HG02623 (cell line): ENCODE results near the gene TSC22D1.
"Not testable (repeated sequence)": the region's sequence is repeated elsewhere in the genome, so short reads cannot be mapped to it uniquely, and the experiment has no call there.

Experiments used
- ATAC-seq: cut with Tn5 transposase; IDR thresholded peaks from one replicate; pipeline ENCODE4 v1.9.1; 2021; ENCODE audit warnings: moderate library complexity; ENCODE audit not compliant: unreplicated experiment

TSC22D1 gene

GRCh38 chr13:44573790-44574465 lies 2.2 kb downstream of the TSC22D1 start:
- no peak for ATAC-seq

- ATAC-seq, result no peak
These were observed 3.1 kb downstream of the TSC22D1 start for GRCh38 chr13:44573071-44573470.

DNA sequence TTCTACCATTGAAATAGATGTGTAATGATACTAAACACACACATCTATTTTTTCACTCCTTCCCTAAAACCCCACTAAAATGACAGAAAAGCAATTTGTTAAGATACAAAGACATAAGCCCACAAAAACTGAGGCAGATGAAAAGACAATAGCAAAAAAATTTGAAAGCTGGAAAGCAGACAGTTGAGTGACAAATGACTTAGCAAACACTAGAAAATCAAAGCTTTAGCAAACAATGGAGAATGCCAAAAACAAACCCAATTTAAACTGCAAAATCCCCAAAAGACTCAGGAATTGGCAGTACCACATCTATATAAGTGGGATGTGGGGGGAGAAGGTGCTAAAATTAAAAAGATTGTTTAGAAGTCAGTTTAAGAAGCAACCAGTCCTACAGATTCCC lies 9.5 kb downstream of the TSC22D1 start:
- ATAC-seq, result no peak

GRCh38 chr13:44565881-44566280 lies 10.2 kb downstream of the TSC22D1 start:
- ATAC-seq, result no peak

GRCh38 chr13:44564936-44565335 lies 11.2 kb downstream of the TSC22D1 start:
- no peak for ATAC-seq

GRCh38 chr13:44562853-44563252 lies 13.3 kb downstream of the TSC22D1 start:
- not testable (repeated sequence) for ATAC-seq

DNA sequence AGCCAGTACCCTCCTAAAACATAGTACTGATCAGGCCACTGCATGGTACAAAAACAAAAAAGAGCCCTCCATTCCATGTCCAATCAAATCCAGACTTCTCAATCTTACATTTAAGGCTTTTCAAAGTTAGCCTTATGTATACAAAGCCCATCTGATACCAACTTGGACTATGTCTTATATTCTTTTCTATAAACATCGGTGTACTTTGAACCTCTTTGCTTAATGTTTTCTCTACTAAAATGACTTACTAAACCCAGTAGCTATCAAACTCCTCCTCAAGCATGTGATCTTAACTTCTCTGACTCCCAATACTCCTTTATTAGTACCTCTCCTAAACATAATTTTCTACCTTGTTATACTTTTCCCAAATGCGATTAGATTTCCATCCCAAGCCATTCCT lies 14.8 kb downstream of the TSC22D1 start:
- ATAC-seq, result no peak

- no peak for ATAC-seq
These were observed 18.1 kb downstream of the TSC22D1 start for GRCh38 chr13:44557986-44558385.

DNA sequence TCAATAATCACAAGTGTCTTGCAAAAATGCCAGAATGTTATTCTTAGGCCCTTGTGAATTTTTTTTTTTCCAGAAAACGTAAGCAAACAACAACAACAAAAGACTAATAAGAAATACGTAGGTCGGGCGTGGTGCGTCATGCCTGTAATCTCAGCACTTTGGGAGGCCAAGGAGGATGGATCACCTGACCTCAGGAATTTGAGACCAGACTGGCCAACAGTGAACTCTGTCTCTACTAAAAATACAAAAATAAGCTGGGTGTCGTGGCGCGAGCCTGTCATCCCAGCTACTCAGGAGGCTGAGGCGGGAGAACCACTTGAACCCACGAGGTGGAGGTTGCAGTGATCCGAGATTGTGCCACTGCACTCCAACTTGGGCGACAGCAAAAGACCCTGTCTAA lies 20.9 kb downstream of the TSC22D1 start:
- ATAC-seq, result no peak

DNA sequence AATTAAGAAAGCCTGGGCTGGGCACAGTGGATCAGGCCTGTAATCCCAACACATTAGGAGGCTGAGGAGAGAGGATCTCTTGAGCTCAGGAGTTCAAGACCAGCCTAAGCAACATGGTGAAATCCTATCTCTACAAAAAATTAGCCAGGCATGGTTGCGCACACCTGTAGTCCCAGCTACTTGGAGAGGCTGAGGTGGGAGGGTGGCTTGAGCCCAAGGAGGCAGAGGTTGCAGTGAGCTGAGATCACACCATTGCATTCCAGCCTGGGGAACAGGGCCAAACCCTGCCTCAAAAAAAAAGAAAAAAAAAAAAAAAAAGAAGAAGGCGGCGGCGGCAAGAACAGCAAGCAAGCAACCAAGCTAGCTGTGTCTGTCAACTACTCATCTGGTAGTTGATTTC lies 26.7 kb downstream of the TSC22D1 start:
- no peak for ATAC-seq

DNA sequence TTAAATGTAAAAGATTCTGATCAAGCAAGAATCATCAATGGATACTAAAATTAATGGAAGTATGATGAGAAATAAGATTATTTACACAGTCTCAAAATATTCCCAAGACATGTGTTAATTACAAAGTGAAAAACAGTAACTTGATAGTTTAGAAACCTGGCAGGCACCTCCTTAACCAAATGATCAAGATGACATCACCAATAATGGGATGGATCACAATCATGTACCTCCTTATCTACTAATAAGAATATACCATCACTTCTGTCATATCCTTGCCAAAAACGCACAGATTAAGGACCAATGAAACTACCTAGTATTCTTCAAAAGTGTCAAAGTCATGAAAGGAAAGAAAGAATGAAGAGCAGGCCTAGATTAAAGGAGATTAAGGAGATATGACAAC lies 30.0 kb downstream of the TSC22D1 start:
- no peak for ATAC-seq

DNA sequence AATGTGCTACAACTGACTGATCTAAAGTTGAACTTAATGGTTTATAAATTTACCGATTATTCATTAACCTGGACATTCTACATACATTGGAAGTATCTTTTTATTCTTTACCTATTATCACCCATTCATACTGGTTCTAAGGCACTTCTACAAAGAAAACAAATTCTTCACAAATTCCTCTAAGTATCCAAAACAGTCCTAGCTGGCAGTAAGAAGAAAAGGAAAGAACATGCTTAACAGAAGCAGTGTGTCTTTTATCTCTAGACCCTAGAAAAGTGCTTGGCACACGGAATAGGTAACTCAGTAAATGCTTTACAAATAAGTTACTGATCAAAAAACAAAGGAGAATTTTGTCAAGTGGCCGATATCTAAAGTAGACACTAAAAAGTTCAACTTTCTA lies 32.8 kb downstream of the TSC22D1 start:
- no peak for ATAC-seq

GRCh38 chr13:44542361-44542760 lies 33.8 kb downstream of the TSC22D1 start:
- ATAC-seq, result no peak

- no peak for ATAC-seq
These were observed 34.5 kb downstream of the TSC22D1 start for GRCh38 chr13:44541601-44542000.

GRCh38 chr13:44540761-44541434 lies 35.2 kb downstream of the TSC22D1 start:
- no peak for ATAC-seq

DNA sequence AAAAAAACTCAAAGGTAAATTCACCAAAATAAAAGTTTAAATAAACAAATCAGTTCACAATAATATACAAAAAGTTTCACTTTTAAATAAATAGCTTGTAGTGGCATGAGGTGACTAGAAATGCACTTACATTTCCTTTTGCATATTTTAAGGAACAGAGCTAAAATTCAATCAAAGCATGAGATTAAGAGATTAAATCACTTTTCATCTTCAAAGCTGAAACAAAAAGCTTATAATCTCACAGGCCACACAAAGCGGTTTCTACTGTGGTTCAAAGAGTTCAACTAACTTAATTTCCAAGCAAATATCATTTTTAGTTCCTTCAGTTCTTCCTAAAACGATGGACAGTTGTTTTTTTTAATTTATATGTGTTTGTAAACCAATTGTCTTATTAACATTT lies 38.9 kb downstream of the TSC22D1 start:
- ATAC-seq, result no peak

DNA sequence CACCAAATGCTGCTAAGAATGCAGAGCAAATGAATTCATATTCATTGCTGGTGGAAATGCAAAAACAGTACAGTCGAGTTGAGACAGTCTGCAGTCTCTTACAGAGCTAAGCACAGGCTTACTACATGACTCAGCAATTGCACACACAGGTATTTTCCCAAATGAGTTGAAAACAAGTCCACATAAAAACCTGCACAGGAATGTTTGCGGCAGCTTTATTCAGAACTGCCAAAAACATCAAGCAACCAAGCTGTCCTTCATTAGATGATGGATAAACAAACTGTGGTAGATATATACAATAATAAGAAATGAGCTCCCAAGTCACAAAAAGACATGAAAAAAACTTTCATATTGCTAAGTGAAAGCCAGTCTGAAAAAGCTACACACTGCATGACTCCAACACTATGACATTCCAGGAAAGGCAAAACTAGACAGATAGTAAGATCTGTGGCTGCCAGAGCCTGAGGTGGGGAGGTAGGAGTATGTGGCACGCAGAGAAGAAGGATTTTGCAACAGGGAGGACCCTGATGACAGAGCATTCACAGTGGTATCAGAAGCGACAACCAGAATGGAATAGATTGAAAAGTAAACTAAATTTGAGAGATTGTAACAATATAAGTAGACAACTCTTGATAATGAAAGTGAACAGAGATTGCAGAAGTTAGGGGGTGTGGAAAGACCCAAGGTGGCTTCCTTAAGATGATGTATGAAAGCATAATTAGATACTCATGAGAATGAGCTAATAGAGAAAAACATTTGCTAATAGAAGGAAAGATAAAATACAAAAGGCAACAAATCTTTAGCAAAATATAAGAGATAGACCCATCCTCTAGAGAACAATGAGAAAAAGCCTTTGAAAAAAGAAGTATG lies 52.7 kb downstream of the TSC22D1 start:
- ATAC-seq, result no peak

DNA sequence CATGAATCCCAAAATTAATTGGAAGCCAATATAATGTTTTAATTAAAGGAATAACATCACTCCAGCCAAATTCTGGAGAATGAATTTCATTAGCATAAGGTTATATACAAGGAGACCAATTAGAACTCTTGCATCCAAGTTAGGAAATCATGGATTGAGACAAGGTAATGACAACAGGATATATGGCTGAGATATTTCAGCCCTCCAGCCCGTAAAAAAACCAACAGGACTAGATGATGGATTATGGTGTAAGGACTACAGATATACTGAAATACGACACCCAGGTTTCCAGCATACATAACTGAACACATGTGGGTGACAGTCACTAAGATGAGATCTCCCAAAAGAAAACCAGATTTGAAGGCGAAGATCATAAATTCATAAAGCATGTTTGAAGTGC lies 56.5 kb downstream of the TSC22D1 start:
- no peak for ATAC-seq

DNA sequence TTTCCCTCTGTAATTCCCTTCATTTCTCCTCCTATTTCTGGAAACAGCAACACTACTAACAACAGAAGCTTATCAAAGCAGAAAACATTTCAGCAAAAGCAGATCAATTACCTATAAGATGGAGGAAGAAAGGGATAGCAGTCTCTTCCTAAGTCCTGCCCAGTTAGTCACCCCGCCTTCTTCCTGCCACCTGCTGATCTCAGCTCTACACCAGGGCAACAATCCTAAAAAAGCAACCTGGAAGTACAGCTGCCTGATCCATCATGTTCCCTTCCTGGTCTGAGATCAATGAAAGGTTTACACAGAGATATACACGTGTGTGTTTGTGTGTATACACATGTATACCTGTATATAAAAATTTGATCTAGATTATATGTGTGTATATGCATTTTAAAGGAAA lies 59.4 kb downstream of the TSC22D1 start:
- no peak for ATAC-seq

GRCh38 chr13:44514278-44514677 lies 61.9 kb downstream of the TSC22D1 start:
- ATAC-seq, result no peak

DNA sequence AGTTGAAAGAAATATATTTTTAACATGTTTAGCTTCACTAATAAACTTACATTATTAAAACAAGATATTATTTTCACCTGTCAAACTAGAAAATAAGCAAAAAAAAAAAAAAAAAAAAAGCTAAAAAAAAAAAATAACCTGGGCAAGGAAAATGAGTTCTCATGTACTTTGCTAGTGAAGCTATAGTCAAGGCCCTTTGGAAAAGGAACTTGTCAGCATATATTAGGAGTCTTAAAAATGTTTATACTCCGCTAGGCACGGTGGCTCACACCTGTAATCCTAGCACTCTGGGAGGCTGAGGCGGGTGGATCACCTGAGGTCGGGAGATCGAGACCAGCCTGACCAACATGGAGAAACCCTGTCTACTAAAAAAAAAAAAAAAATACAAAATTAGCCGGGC lies 66.3 kb downstream of the TSC22D1 start:
- ATAC-seq, result not testable (repeated sequence)

- no peak for ATAC-seq
These were observed 67.5 kb downstream of the TSC22D1 start for GRCh38 chr13:44508562-44509077.
